Neural cell (in vitro differentiated cells): Measurements from ENCODE around the gene ITGB7. TPM values are rescaled to one million over a fixed set of nuclear protein-coding genes. Genes with fewer than 3 reads are reported as not detected.

ENCODE experiments used
- H2AFZ ChIP-seq: fragments of 200-600, 300-800 bp; sonication (generic), shearing (Covaris generic); 2 replicates; pipeline ENCODE4 v1.6.0; 2014; ENCODE audit warnings: low read depth, mild to moderate bottlenecking, antibody characterized with exemption, low read length, moderate library complexity
- H3F3A ChIP-seq: fragments of 200-600 bp; shearing (Covaris generic); 2 replicates; pipeline ENCODE4 v1.6.1; 2016; ENCODE audit warnings: mild to moderate bottlenecking, moderate library complexity, mixed read lengths, antibody characterized with exemption, low read length; ENCODE audit not compliant: insufficient read depth, poor library complexity, severe bottlenecking
- H3K27ac ChIP-seq: fragments of 200-600, 300-800 bp; sonication (generic), shearing (Covaris generic); 2 replicates; pipeline ENCODE4 v1.5.1; 2014; ENCODE audit warnings: mild to moderate bottlenecking, low read length, moderate library complexity
- H3K27me3 ChIP-seq: fragments of 300-800, 200-600 bp; sonication (generic), shearing (Covaris generic); 2 replicates; pipeline ENCODE4 v1.6.0; 2014; ENCODE audit warnings: mild to moderate bottlenecking, low read depth, low read length, moderate library complexity; ENCODE audit not compliant: insufficient read depth
- H3K36me3 ChIP-seq: fragments of 300-800, 200-600 bp; sonication (generic), shearing (Covaris generic); 2 replicates; pipeline ENCODE4 v1.5.1; 2014; ENCODE audit warnings: mild to moderate bottlenecking, antibody characterized with exemption, low read length, moderate library complexity; ENCODE audit not compliant: insufficient read depth
- H3K4me2 ChIP-seq: fragments of 300-800, 200-600 bp; sonication (generic), shearing (Covaris generic); 2 replicates; pipeline ENCODE4 v1.6.0; 2014; ENCODE audit warnings: mild to moderate bottlenecking, low read length
- H3K4me3 ChIP-seq: fragments of 300-800, 200-600 bp; sonication (generic), shearing (Covaris generic); 2 replicates; pipeline ENCODE4 v1.5.1; 2014; ENCODE audit warnings: mild to moderate bottlenecking, low read length, moderate library complexity
- H3K79me2 ChIP-seq: fragments of 200-600 bp; shearing (Covaris generic); replicated peaks from 2 replicates; pipeline ENCODE4 v1.6.0; 2014; ENCODE audit warnings: mild to moderate bottlenecking, low read length, moderate library complexity; ENCODE audit not compliant: insufficient read depth
- H3K9ac ChIP-seq: fragments of 300-800, 200-600 bp; sonication (generic), shearing (Covaris generic); 2 replicates; pipeline ENCODE4 v1.6.1; 2016; ENCODE audit warnings: mild to moderate bottlenecking, low read length, mixed read lengths
- H3K9me2 ChIP-seq: fragments of 200-600 bp; shearing (Covaris generic); 2 replicates; pipeline ENCODE4 v1.6.1; 2016; ENCODE audit warnings: mild to moderate bottlenecking, low read length, mixed read lengths; ENCODE audit not compliant: insufficient read depth
- H3K9me3 ChIP-seq: fragments of 200-600, 300-800 bp; sonication (generic), shearing (Covaris generic); 2 replicates; pipeline ENCODE4 v1.6.1; 2016; ENCODE audit warnings: mild to moderate bottlenecking, mixed run types, low read length, moderate library complexity, mixed read lengths
- H4K20me1 ChIP-seq: fragments of 200-600 bp; shearing (Covaris generic); 2 replicates; pipeline ENCODE4 v1.6.1; 2016; ENCODE audit warnings: mild to moderate bottlenecking, mixed run types; ENCODE audit not compliant: insufficient read depth
- EP300 ChIP-seq: fragments of 450-650 bp; conservative IDR thresholded peaks from 2 replicates; pipeline ENCODE4 v1.6.1; 2014; ENCODE audit warnings: antibody characterized with exemption, mild to moderate bottlenecking, moderate library complexity; ENCODE audit not compliant: poor library complexity, severe bottlenecking
- EZH2 ChIP-seq: fragments of 200-600, 300-800 bp; shearing (Covaris generic), sonication (generic); IDR thresholded peaks from 2 replicates; pipeline ENCODE4 v1.6.1; 2014; ENCODE audit warnings: antibody characterized with exemption, low read length, borderline replicate concordance, mild to moderate bottlenecking; ENCODE audit not compliant: insufficient read depth, poor library complexity, severe bottlenecking
- MXI1 ChIP-seq: fragments of 450-650 bp; conservative IDR thresholded peaks from 2 replicates; pipeline ENCODE4 v1.6.1; 2014; ENCODE audit warnings: antibody characterized with exemption, mild to moderate bottlenecking; ENCODE audit not compliant: poor library complexity, severe bottlenecking
- POLR2AphosphoS5 ChIP-seq: IDR thresholded peaks from 2 replicates; pipeline ENCODE4 v1.6.1; 2012
- RAD21 ChIP-seq: fragments of 450-650 bp; conservative IDR thresholded peaks from 2 replicates; pipeline ENCODE4 v1.6.1; 2014; ENCODE audit warnings: antibody characterized with exemption, mild to moderate bottlenecking, moderate library complexity
- REST ChIP-seq: IDR thresholded peaks from 2 replicates; pipeline ENCODE4 v1.6.1; 2012; ENCODE audit warnings: borderline replicate concordance
- SMC3 ChIP-seq: fragments of 450-650 bp; conservative IDR thresholded peaks from 2 replicates; pipeline ENCODE4 v1.6.1; 2014; ENCODE audit warnings: antibody characterized with exemption, mild to moderate bottlenecking, moderate library complexity; ENCODE audit not compliant: poor library complexity
- TAF1 ChIP-seq: IDR thresholded peaks from 2 replicates; pipeline ENCODE4 v1.6.1; 2012; ENCODE audit warnings: low read depth
- polyA minus RNA-seq: library from RNA; depleted of rRNA, polyadenylated mRNA; stranded (reverse); fragments of >200 nt; gene quantifications from 2 replicates; pipeline ENCODE4 v1.2.3, GENCODE V29; 2014
- polyA plus RNA-seq: library from polyadenylated mRNA; depleted of rRNA; stranded (reverse); fragments of >200 nt; gene quantifications from 2 replicates; pipeline ENCODE4 v1.2.3, GENCODE V29; 2014
- TF ChIP-seq, protein P1 (sequence below): fragments of 450-650 bp; IDR thresholded peaks from 2 replicates; pipeline ENCODE4 v1.5.1; 2014; ENCODE audit warnings: antibody characterized with exemption, mild to moderate bottlenecking, moderate library complexity; ENCODE audit not compliant: poor library complexity, severe bottlenecking

The ITGB7 gene, protein sequence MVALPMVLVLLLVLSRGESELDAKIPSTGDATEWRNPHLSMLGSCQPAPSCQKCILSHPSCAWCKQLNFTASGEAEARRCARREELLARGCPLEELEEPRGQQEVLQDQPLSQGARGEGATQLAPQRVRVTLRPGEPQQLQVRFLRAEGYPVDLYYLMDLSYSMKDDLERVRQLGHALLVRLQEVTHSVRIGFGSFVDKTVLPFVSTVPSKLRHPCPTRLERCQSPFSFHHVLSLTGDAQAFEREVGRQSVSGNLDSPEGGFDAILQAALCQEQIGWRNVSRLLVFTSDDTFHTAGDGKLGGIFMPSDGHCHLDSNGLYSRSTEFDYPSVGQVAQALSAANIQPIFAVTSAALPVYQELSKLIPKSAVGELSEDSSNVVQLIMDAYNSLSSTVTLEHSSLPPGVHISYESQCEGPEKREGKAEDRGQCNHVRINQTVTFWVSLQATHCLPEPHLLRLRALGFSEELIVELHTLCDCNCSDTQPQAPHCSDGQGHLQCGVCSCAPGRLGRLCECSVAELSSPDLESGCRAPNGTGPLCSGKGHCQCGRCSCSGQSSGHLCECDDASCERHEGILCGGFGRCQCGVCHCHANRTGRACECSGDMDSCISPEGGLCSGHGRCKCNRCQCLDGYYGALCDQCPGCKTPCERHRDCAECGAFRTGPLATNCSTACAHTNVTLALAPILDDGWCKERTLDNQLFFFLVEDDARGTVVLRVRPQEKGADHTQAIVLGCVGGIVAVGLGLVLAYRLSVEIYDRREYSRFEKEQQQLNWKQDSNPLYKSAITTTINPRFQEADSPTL
- 0.26 TPM in 1 of 2 replicates, not detected in the other for polyA plus RNA-seq
- not detected in 2 replicates for polyA minus RNA-seq

GRCh38 chr12:53207042-53207441 lies at the start of gene ITGB7:
TSS of gene ITGB7 (minus strand) at chr12:53207251. CDS start at chr12:53200443, 6,808 bp downstream.
- Histone ChIP-seq H4K20me1 (no peaks in the 10 kb centered on the region), H3K4me2 (no peak within 1 kb of the TSS), H3K9me3 (no peaks in the 10 kb centered on the region), H2AFZ (no peak within 1 kb of the TSS), H3K27me3 (no peaks in the 10 kb centered on the region), H3K36me3 (no peaks in the 10 kb centered on the region), H3K79me2 (no peaks in the 10 kb centered on the region), H3F3A (no peaks in the 10 kb centered on the region), H3K4me3 (no peak within 1 kb of the TSS), H3K9ac (no peak within 1 kb of the TSS), H3K27ac (no peak within 1 kb of the TSS), H3K9me2 (no peaks in the 10 kb centered on the region)
- no peak for TF ChIP-seq REST
- TF ChIP-seq EZH2 = no peak
- no peak for TF ChIP-seq TAF1
- no peak for TF ChIP-seq MXI1
- no peak for TF ChIP-seq POLR2AphosphoS5
- no peak for TF ChIP-seq SMC3

- Histone ChIP-seq H3K36me3 (no peaks in the 10 kb centered on the region), H3K27me3 (no peaks in the 10 kb centered on the region), H4K20me1 (no peaks in the 10 kb centered on the region), H3K79me2 (peaks cover 8% of the 10 kb centered on the region), H3K4me2 (no peak overlapping the region), H3K27ac (no peak overlapping the region), H2AFZ (no peak overlapping the region), H3K9me3 (no peaks in the 10 kb centered on the region), H3F3A (no peaks in the 10 kb centered on the region), H3K9me2 (no peaks in the 10 kb centered on the region), H3K4me3 (no peak overlapping the region), H3K9ac (no peak overlapping the region)
- TF ChIP-seq SMC3 = no peak
Measured at GRCh38 chr12:53255996-53256395, 48.9 kb upstream of the ITGB7 start.

DNA sequence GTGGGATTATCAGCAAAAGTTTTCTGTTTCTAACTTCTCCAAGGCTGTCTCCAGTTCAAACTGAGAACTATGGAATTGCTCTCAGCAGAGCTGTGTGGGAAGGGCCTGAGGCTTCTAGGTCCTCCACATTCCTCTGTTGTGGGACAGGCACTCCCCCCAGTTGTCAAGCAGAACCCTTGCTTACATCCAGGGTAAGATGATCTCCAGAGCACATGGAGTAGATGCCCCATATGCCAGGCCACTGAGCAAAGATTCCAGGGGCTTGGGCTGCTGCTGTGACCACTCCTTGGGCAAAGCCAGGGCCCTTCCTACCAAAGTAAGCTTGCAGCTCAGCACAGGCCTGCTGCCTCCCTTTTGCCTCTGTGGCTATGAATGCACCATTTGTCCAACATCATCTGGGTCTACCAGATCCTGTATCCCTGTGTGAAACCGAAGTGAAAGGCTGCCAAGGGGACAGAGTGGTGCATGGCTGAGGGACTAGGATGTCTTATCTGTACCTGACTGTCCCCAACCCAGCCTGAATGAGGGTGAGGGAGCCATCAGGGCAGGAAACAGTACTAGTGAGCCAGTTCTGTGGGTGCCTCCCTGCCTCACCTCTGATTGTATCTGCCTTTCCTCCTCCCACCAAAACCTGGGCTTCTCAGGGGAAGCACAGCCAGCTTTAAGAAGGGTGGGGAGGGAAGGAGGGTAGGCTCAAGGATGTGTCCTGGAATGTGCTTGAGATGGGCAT lies 47.9 kb upstream of the ITGB7 start:
- Histone ChIP-seq H3K4me3 (no peak overlapping the region), H3K27me3 (no peaks in the 10 kb centered on the region), H3K9me3 (no peaks in the 10 kb centered on the region), H3K79me2 (peaks cover 8% of the 10 kb centered on the region), H2AFZ (no peak overlapping the region), H3K27ac (no peak overlapping the region), H3K36me3 (no peaks in the 10 kb centered on the region), H3K9me2 (no peaks in the 10 kb centered on the region), H3F3A (no peaks in the 10 kb centered on the region), H3K4me2 (no peak overlapping the region), H3K9ac (no peak overlapping the region), H4K20me1 (no peaks in the 10 kb centered on the region)
- TF ChIP-seq, protein P1, sequence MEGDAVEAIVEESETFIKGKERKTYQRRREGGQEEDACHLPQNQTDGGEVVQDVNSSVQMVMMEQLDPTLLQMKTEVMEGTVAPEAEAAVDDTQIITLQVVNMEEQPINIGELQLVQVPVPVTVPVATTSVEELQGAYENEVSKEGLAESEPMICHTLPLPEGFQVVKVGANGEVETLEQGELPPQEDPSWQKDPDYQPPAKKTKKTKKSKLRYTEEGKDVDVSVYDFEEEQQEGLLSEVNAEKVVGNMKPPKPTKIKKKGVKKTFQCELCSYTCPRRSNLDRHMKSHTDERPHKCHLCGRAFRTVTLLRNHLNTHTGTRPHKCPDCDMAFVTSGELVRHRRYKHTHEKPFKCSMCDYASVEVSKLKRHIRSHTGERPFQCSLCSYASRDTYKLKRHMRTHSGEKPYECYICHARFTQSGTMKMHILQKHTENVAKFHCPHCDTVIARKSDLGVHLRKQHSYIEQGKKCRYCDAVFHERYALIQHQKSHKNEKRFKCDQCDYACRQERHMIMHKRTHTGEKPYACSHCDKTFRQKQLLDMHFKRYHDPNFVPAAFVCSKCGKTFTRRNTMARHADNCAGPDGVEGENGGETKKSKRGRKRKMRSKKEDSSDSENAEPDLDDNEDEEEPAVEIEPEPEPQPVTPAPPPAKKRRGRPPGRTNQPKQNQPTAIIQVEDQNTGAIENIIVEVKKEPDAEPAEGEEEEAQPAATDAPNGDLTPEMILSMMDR = no peak
- TF ChIP-seq MXI1 = no peak
- TF ChIP-seq EP300 = no peak
- TF ChIP-seq SMC3 = no peak
- TF ChIP-seq EZH2 = no peak
- TF ChIP-seq RAD21 = no peak
- no peak for TF ChIP-seq TAF1
- TF ChIP-seq POLR2AphosphoS5 = no peak
- no peak for TF ChIP-seq REST
